HEK293T (cell line): ENCODE data around the gene PAX8.
"Not testable (repeated sequence)": the region's sequence is repeated elsewhere in the genome, so short reads cannot be mapped to it uniquely, and the experiment has no call there.

Experiments
- ARNT ChIP-seq: fragments of 450-650 bp; IDR thresholded peaks from 2 replicates; pipeline ENCODE4 v1.6.1; 2017; ENCODE audit warnings: mild to moderate bottlenecking
- BHLHE40 ChIP-seq: fragments of 450-650 bp; IDR thresholded peaks from 2 replicates; pipeline ENCODE4 v1.6.1; 2016; ENCODE audit warnings: mild to moderate bottlenecking, moderate library complexity, borderline replicate concordance
- FOXA1 ChIP-seq: fragments of 450-650 bp; IDR thresholded peaks from 2 replicates; pipeline ENCODE4 v1.6.1; 2016; ENCODE audit warnings: mild to moderate bottlenecking
- FOXK2 ChIP-seq: fragments of 450-650 bp; IDR thresholded peaks from 2 replicates; pipeline ENCODE4 v1.6.1; 2016; ENCODE audit warnings: mild to moderate bottlenecking
- HDGF ChIP-seq: fragments of 450-650 bp; IDR thresholded peaks from 2 replicates; pipeline ENCODE4 v1.6.1; 2017; ENCODE audit warnings: antibody characterized with exemption, borderline replicate concordance
- L3MBTL2 ChIP-seq: fragments of 450-650 bp; conservative IDR thresholded peaks from 2 replicates; pipeline ENCODE4 v1.6.1; 2016; ENCODE audit warnings: mild to moderate bottlenecking
- SP1 ChIP-seq: fragments of 450-650 bp; IDR thresholded peaks from 2 replicates; pipeline ENCODE4 v1.6.1; 2017
- SUZ12 ChIP-seq: fragments of 450-650 bp; IDR thresholded peaks from 2 replicates; pipeline ENCODE4 v1.6.1; 2016; ENCODE audit warnings: mild to moderate bottlenecking

- TF ChIP-seq SP1, HDGF, FOXK2, BHLHE40, L3MBTL2, FOXA1, ARNT, SUZ12: not testable (repeated sequence)
Measured at GRCh38 chr2:113325161-113325731, 46.5 kb upstream of the PAX8 start.
